NCI-H1417 treated with DMSO at 0.1 percent for 48 hours (cell line): ENCODE data around the gene ZC2HC1B.
"Not testable (repeated sequence)": the region's sequence is repeated elsewhere in the genome, so short reads cannot be mapped to it uniquely, and the experiment has no call there.

Experiments used
- DNase-seq: peaks from one replicate; lab custom pipeline; 2025; lab: John Stamatoyannopoulos, UW

Gene ZC2HC1B

GRCh38 chr6:143864234-143864633 lies at the start of gene ZC2HC1B:
Gene ZC2HC1B (plus strand): TSS chr6:143864474. CDS start chr6:143864540, 66 bp downstream.
- DNase-seq, result no peak

- no peak for DNase-seq
Observed at GRCh38 chr6:143817621-143818020, 46.7 kb upstream of the ZC2HC1B start.

- no peak for DNase-seq
Observed at GRCh38 chr6:143821359-143821758, 42.9 kb upstream of the ZC2HC1B start.

- DNase-seq, result no peak
Observed at GRCh38 chr6:143822584-143823024, 41.7 kb upstream of the ZC2HC1B start.

GRCh38 chr6:143823548-143823947 lies 40.7 kb upstream of the ZC2HC1B start:
- DNase-seq, result no peak

- no peak for DNase-seq
Observed at GRCh38 chr6:143828572-143828971, 35.7 kb upstream of the ZC2HC1B start.

GRCh38 chr6:143836150-143836549 lies 28.1 kb upstream of the ZC2HC1B start:
- DNase-seq, result no peak

GRCh38 chr6:143838395-143838794 lies 25.9 kb upstream of the ZC2HC1B start:
- no peak for DNase-seq

- no peak for DNase-seq
Observed at GRCh38 chr6:143839196-143839595, 25.1 kb upstream of the ZC2HC1B start.

GRCh38 chr6:143840595-143841265 lies 23.5 kb upstream of the ZC2HC1B start:
- DNase-seq, result no peak

GRCh38 chr6:143842461-143842901 lies 21.8 kb upstream of the ZC2HC1B start:
- DNase-seq, result no peak

GRCh38 chr6:143842902-143843676 lies 21.2 kb upstream of the ZC2HC1B start, which contains the start of gene LTV1:
Gene LTV1 (plus strand): TSS chr6:143843338. CDS start chr6:143843478, 140 bp downstream.
- peak; percentile 74 for DNase-seq

GRCh38 chr6:143843677-143843999 lies 20.6 kb upstream of the ZC2HC1B start:
- DNase-seq, result no peak

- DNase-seq, result no peak
Observed at GRCh38 chr6:143844006-143844405, 20.3 kb upstream of the ZC2HC1B start.

GRCh38 chr6:143845033-143845432 lies 19.2 kb upstream of the ZC2HC1B start:
- DNase-seq, result no peak

GRCh38 chr6:143851706-143852105 lies 12.6 kb upstream of the ZC2HC1B start:
- not testable (repeated sequence) for DNase-seq

GRCh38 chr6:143855057-143855456 lies 9.2 kb upstream of the ZC2HC1B start:
- DNase-seq, result not testable (repeated sequence)

GRCh38 chr6:143856762-143857161 lies 7.5 kb upstream of the ZC2HC1B start:
- DNase-seq, result not testable (repeated sequence)

GRCh38 chr6:143857651-143858050 lies 6.6 kb upstream of the ZC2HC1B start:
- no peak for DNase-seq

GRCh38 chr6:143859891-143860660 lies 4.2 kb upstream of the ZC2HC1B start:
- DNase-seq, result no peak

GRCh38 chr6:143863771-143864170 lies 503 bp upstream of the ZC2HC1B start:
- no peak for DNase-seq

GRCh38 chr6:143867236-143867635 lies 3.0 kb downstream of the ZC2HC1B start:
- DNase-seq, result no peak

GRCh38 chr6:143868808-143869207 lies 4.5 kb downstream of the ZC2HC1B start:
- not testable (repeated sequence) for DNase-seq
